Ovary (tissue), 3 donors: ENCODE results near the gene KRTAP12-1.
"Not testable (repeated sequence)": the region's sequence is repeated elsewhere in the genome, so short reads cannot be mapped to it uniquely, and the experiment has no call there.

Source experiments
- CTCF ChIP-seq, 3 donors: fragments of 450-650 bp in 2 of 3; fragments of 200-600 bp in 1 of 3; IDR thresholded peaks; one replicate each; pipeline versions ENCODE4 v1.5.1 to v1.8.0; 2016 to 2022; ENCODE audit warnings: antibody characterized with exemption in 3 of 3, mild to moderate bottlenecking in 1 of 3
- POLR2A ChIP-seq: fragments of 450-650 bp; IDR thresholded peaks from one replicate; pipeline ENCODE4 v1.6.1; 2017; ENCODE audit warnings: antibody characterized with exemption, mild to moderate bottlenecking, moderate library complexity
- donor health status: DM: no; HTN: no; CAD: no.

- TF ChIP-seq CTCF (IDR thresholded peaks at IDR 0.05); POLR2A: not testable (repeated sequence)
Measured at GRCh38 chr21:44685050-44685449, 3.1 kb upstream of the KRTAP12-1 start.
